NCI-H446 treated with DMSO at 0.1 percent for 48 hours (cell line): ENCODE results near the gene LRRC75B.
A peak's percentile ranks its signal among the peaks of the same experiment; 100 is the strongest.
"Not testable (repeated sequence)": the region's sequence is repeated elsewhere in the genome, so short reads cannot be mapped to it uniquely, and the experiment has no call there.

Experiments
- DNase-seq: peaks from one replicate; lab custom pipeline; 2025; lab: John Stamatoyannopoulos, UW

Gene LRRC75B

GRCh38 chr22:24592851-24593558 lies at the start of gene LRRC75B:
Gene LRRC75B (minus strand): TSS chr22:24593073. CDS start chr22:24593039, 34 bp downstream.
- peak; percentile 45 for DNase-seq

- not testable (repeated sequence) for DNase-seq
Observed at GRCh38 chr22:24642307-24642706, 49.4 kb upstream of the LRRC75B start.

- DNase-seq: not testable (repeated sequence)
Observed at GRCh38 chr22:24636513-24636912, 43.6 kb upstream of the LRRC75B start.

- DNase-seq: not testable (repeated sequence)
Observed at GRCh38 chr22:24634776-24635389, 42.0 kb upstream of the LRRC75B start.

GRCh38 chr22:24633231-24634023 lies 40.6 kb upstream of the LRRC75B start:
- DNase-seq: not testable (repeated sequence)

GRCh38 chr22:24632642-24633041 lies 39.8 kb upstream of the LRRC75B start:
- DNase-seq: not testable (repeated sequence)

GRCh38 chr22:24631430-24632122 lies 38.7 kb upstream of the LRRC75B start:
- DNase-seq: not testable (repeated sequence)

GRCh38 chr22:24630812-24631427 lies 38.0 kb upstream of the LRRC75B start:
- DNase-seq: not testable (repeated sequence)

- not testable (repeated sequence) for DNase-seq
Observed at GRCh38 chr22:24629069-24629468, 36.2 kb upstream of the LRRC75B start.

GRCh38 chr22:24627911-24628310 lies 35.0 kb upstream of the LRRC75B start:
- DNase-seq: not testable (repeated sequence)

GRCh38 chr22:24622596-24622995 lies 29.7 kb upstream of the LRRC75B start:
- not testable (repeated sequence) for DNase-seq

- DNase-seq: not testable (repeated sequence)
Observed at GRCh38 chr22:24621244-24621643, 28.4 kb upstream of the LRRC75B start.

GRCh38 chr22:24614794-24615193 lies 21.9 kb upstream of the LRRC75B start:
- not testable (repeated sequence) for DNase-seq

- DNase-seq: not testable (repeated sequence)
Observed at GRCh38 chr22:24609888-24610287, 17.0 kb upstream of the LRRC75B start.

- not testable (repeated sequence) for DNase-seq
Observed at GRCh38 chr22:24608327-24608726, 15.5 kb upstream of the LRRC75B start.

- not testable (repeated sequence) for DNase-seq
Observed at GRCh38 chr22:24607429-24607983, 14.6 kb upstream of the LRRC75B start.

GRCh38 chr22:24606340-24606739 lies 13.5 kb upstream of the LRRC75B start:
- DNase-seq: not testable (repeated sequence)

- not testable (repeated sequence) for DNase-seq
Observed at GRCh38 chr22:24603770-24604629, 11.1 kb upstream of the LRRC75B start.

- DNase-seq: not testable (repeated sequence)
Observed at GRCh38 chr22:24602847-24603769, 10.2 kb upstream of the LRRC75B start, which contains the start of gene GGT1. Gene GGT1 (plus strand): TSS chr22:24603193. CDS start chr22:24611082, 7,889 bp downstream.
